Calu3 (cell line): ENCODE measurements around the gene ATP6V1F. TPM values are rescaled to one million over a fixed set of nuclear protein-coding genes. Genes with fewer than 3 reads are reported as not detected.

Experiments
- BruUV-seq: library from RNA; stranded (reverse); fragments of 400-500 nt; replicated peaks from 2 replicates; lab custom pipeline; 2021; lab: Mats Ljungman, UMichigan
- CTCF ChIA-PET: fragments of 300-600 bp; sonication (Branson Sonifier 250); formaldehyde crosslinking; loops from one replicate; lab custom pipeline; 2022; ENCODE audit warnings: antibody characterized with exemption; lab: Charles Lee
- DNase-seq: peaks from one replicate; pipeline ENCODE4 v3.0.0; 2022
- H3K27ac Mint-ChIP-seq: one replicate; pipeline ENCODE4 v1.8.0; 2022; ENCODE audit warnings: mixed read lengths; ENCODE audit not compliant: unreplicated experiment
- H3K27me3 Mint-ChIP-seq: one replicate; pipeline ENCODE4 v1.8.0; 2022; ENCODE audit warnings: mixed read lengths; ENCODE audit not compliant: unreplicated experiment
- H3K36me3 Mint-ChIP-seq: one replicate; pipeline ENCODE4 v1.8.0; 2022; ENCODE audit warnings: mild to moderate bottlenecking, moderate library complexity, mixed read lengths; ENCODE audit not compliant: insufficient read depth, unreplicated experiment
- H3K4me1 Mint-ChIP-seq: one replicate; pipeline ENCODE4 v1.8.0; 2022; ENCODE audit warnings: mild to moderate bottlenecking, low read depth, mixed read lengths; ENCODE audit not compliant: unreplicated experiment
- H3K4me3 Mint-ChIP-seq: one replicate; pipeline ENCODE4 v1.8.0; 2022; ENCODE audit warnings: mild to moderate bottlenecking, low read depth, moderate library complexity, mixed read lengths; ENCODE audit not compliant: unreplicated experiment
- H3K9me3 Mint-ChIP-seq: one replicate; pipeline ENCODE4 v1.8.0; 2022; ENCODE audit warnings: low read depth, mixed read lengths; ENCODE audit not compliant: unreplicated experiment
- CTCF ChIP-seq: fragments of 200-600 bp; IDR thresholded peaks from one replicate; pipeline ENCODE4 v1.8.0; 2022; ENCODE audit warnings: antibody characterized with exemption; ENCODE audit not compliant: unreplicated experiment
- intact Hi-C: fragments of 100-400 bp; cut with micrococcal nuclease; formaldehyde crosslinking; loops from one replicate; pipeline ENCODE4 v1.10.0; 2022; ENCODE audit not compliant: unreplicated experiment
- total RNA-seq: library from RNA; stranded (reverse); gene quantifications from 2 replicates; pipeline ENCODE4 v1.2.3, GENCODE V29; 2022

The ATP6V1F gene
- total RNA-seq, 1 experiment from 2014 or later: 104 TPM

- no peak for TF ChIP-seq CTCF
- H3K27me3 Mint-ChIP-seq: peaks cover 62% of the 10 kb centered on the region
- H3K27ac Mint-ChIP-seq: no peak overlapping the region
- BruUV-seq: no TSS peak
- H3K36me3 Mint-ChIP-seq: no peaks in the 10 kb centered on the region
- CTCF ChIA-PET: no interaction called here
- H3K4me1 Mint-ChIP-seq: peaks cover under 1% of the 10 kb centered on the region
- no peak for DNase-seq
- intact Hi-C loops: no loop called here
- H3K9me3 Mint-ChIP-seq: no peaks in the 10 kb centered on the region
- no peak overlapping the region for H3K4me3 Mint-ChIP-seq
Observed at GRCh38 chr7:128821724-128822123, 40.9 kb upstream of the ATP6V1F start.

GRCh38 chr7:128826512-128826911 lies 36.1 kb upstream of the ATP6V1F start:
- Mint-ChIP-seq H3K36me3 (peaks cover 4% of the 10 kb centered on the region), H3K9me3 (no peaks in the 10 kb centered on the region), H3K27me3 (peaks cover 31% of the 10 kb centered on the region), H3K4me3 (no peak overlapping the region), H3K4me1 (peaks cover 32% of the 10 kb centered on the region), H3K27ac (no peak overlapping the region)
- BruUV-seq: no TSS peak
- TF ChIP-seq CTCF: no peak
- intact Hi-C loops: no loop called here
- CTCF ChIA-PET: interaction anchor here (1.2 kb wide), 1 partner anchor 15 kb away, joined by 3 read pairs; no protein-coding TSS in a partner anchor
- no peak for DNase-seq

GRCh38 chr7:128826916-128827247 lies 35.8 kb upstream of the ATP6V1F start:
- BruUV-seq: no TSS peak

GRCh38 chr7:128827248-128827958 lies 35.3 kb upstream of the ATP6V1F start:
- no peak for DNase-seq
- no TSS peak for BruUV-seq
- CTCF ChIA-PET: interaction anchor here (0.6 to 1.2 kb wide), 2 partner anchors 15 to 551 kb away, joined by 3 read pairs; no protein-coding TSS in a partner anchor
- H3K36me3 Mint-ChIP-seq: peaks cover 4% of the 10 kb centered on the region
- no peak for TF ChIP-seq CTCF
- no peaks in the 10 kb centered on the region for H3K9me3 Mint-ChIP-seq
- H3K27me3 Mint-ChIP-seq: peaks cover 22% of the 10 kb centered on the region
- H3K4me1 Mint-ChIP-seq: peaks cover 32% of the 10 kb centered on the region
- no peak overlapping the region for H3K27ac Mint-ChIP-seq
- no peak overlapping the region for H3K4me3 Mint-ChIP-seq
- intact Hi-C loops: no loop called here

More at GRCh38 chr7:128826916-128827247, 35.8 kb upstream of the ATP6V1F start:
- no peak overlapping the region for H3K4me3 Mint-ChIP-seq
- no peak for DNase-seq
- H3K36me3 Mint-ChIP-seq: peaks cover 4% of the 10 kb centered on the region
- H3K27me3 Mint-ChIP-seq: peaks cover 28% of the 10 kb centered on the region
- CTCF ChIA-PET: interaction anchor here (1.2 kb wide), 1 partner anchor 15 kb away, joined by 3 read pairs; no protein-coding TSS in a partner anchor
- intact Hi-C loops: no loop called here
- no peak overlapping the region for H3K27ac Mint-ChIP-seq
- no peaks in the 10 kb centered on the region for H3K9me3 Mint-ChIP-seq
- H3K4me1 Mint-ChIP-seq: peaks cover 32% of the 10 kb centered on the region
- no peak for TF ChIP-seq CTCF
